WERI-Rb-1 (cell line): Measurements from ENCODE around the gene PCDH18.
"Not testable (repeated sequence)": the region's sequence is repeated elsewhere in the genome, so short reads cannot be mapped to it uniquely, and the experiment has no call there.

Source experiments
- DNase-seq: peaks from one replicate; pipeline ENCODE4 v3.0.0-alpha.2; 2020
- H3K27ac ChIP-seq: fragments of 250-450 bp; sonication (Bioruptor Pico); 2 replicates; pipeline ENCODE4 v1.5.1; 2020; ENCODE audit warnings: mild to moderate bottlenecking, moderate library complexity
- H3K27me3 ChIP-seq: fragments of 250-450 bp; sonication (Bioruptor Pico); 2 replicates; pipeline ENCODE4 v1.5.1; 2021; ENCODE audit warnings: mild to moderate bottlenecking, low read depth, moderate library complexity; ENCODE audit not compliant: insufficient read depth, severe bottlenecking
- H3K36me3 ChIP-seq: fragments of 250-450 bp; sonication (Bioruptor Pico); 2 replicates; pipeline ENCODE4 v1.5.1; 2020; ENCODE audit warnings: mild to moderate bottlenecking, moderate library complexity
- H3K4me3 ChIP-seq: 2 replicates; pipeline ENCODE4 v1.5.1; 2011; ENCODE audit warnings: low read depth, mild to moderate bottlenecking, control low read depth, low read length
- H3K9me3 ChIP-seq: fragments of 250-450 bp; sonication (Bioruptor Pico); 2 replicates; pipeline ENCODE4 v1.5.1; 2021; ENCODE audit warnings: mild to moderate bottlenecking, moderate library complexity; ENCODE audit not compliant: severe bottlenecking
- TF ChIP-seq, protein P1 (sequence below): IDR thresholded peaks from 2 replicates; pipeline ENCODE4 v1.5.1; 2011; ENCODE audit warnings: low read depth, mild to moderate bottlenecking, control low read depth, inconsistent platforms, low read length

The PCDH18 gene

DNA sequence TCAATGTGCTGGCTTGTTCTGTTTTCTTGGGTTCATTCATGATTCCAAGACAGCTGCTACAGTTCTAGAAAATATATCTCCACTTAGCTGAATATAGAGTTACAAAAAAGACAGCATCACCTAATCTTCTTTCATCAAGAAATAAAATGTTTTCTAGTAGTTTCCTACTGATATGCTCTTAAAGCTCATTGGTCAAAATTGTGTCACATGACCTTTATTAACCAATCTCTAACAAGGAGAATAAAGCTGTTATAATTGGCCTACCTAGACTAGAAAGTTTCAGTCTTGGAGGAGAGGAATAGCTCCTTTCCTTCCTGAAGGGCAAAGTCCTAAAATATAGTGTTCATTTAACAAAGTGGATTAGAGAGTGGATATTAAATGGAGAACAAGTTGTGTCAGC, 8.1 kb upstream of the PCDH18 start:
- Histone ChIP-seq H3K27ac (no peak overlapping the region), H3K9me3 (no peaks in the 10 kb centered on the region), H3K36me3 (no peaks in the 10 kb centered on the region), H3K27me3 (no peaks in the 10 kb centered on the region), H3K4me3 (no peak overlapping the region)
- DNase-seq: no peak
- TF ChIP-seq, protein P1, sequence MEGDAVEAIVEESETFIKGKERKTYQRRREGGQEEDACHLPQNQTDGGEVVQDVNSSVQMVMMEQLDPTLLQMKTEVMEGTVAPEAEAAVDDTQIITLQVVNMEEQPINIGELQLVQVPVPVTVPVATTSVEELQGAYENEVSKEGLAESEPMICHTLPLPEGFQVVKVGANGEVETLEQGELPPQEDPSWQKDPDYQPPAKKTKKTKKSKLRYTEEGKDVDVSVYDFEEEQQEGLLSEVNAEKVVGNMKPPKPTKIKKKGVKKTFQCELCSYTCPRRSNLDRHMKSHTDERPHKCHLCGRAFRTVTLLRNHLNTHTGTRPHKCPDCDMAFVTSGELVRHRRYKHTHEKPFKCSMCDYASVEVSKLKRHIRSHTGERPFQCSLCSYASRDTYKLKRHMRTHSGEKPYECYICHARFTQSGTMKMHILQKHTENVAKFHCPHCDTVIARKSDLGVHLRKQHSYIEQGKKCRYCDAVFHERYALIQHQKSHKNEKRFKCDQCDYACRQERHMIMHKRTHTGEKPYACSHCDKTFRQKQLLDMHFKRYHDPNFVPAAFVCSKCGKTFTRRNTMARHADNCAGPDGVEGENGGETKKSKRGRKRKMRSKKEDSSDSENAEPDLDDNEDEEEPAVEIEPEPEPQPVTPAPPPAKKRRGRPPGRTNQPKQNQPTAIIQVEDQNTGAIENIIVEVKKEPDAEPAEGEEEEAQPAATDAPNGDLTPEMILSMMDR: no peak

DNA sequence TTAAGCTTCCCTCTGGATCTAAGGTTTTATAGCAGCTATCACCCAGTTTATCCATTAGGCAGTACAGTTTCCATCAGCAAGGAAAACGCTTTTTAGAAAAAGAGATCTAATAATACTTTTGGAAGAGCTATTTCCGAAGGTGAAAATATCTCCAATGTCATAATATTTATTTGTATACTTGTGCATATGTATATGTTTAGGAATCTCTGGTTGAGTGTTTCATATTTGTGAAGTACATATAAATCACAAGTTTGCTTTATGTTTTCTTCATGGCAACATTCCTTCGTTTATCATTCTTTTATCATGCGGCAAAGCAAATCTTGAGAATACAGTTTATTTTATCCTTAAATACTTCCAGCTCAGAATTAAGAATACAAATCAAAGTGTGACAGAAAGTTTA, 6.2 kb upstream of the PCDH18 start:
- TF ChIP-seq, protein P1: no peak
- H3K9me3 ChIP-seq: no peaks in the 10 kb centered on the region
- no peak overlapping the region for H3K4me3 ChIP-seq
- H3K27me3 ChIP-seq: no peaks in the 10 kb centered on the region
- no peaks in the 10 kb centered on the region for H3K36me3 ChIP-seq
- H3K27ac ChIP-seq: no peak overlapping the region
- DNase-seq: no peak

DNA sequence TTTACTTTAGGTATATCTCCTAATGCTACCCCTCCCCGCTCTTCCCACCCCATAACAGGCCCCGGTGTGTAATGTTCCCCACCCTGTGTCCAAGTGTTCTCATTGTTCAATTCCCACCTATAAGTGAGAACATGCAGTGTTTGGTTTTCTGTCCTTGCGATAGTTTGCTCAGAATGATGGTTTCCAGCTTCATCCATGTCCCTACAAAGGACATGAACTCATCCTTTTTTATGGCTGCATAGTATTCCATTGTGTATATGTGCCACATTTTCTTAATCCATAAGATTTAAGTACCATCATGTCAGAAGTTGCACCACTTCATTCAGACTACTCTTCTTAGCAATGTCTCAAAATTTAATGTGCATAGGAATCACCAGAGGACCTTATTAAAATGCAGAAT, 5.5 kb upstream of the PCDH18 start:
- H3K9me3 ChIP-seq, DNase-seq, H3K36me3 ChIP-seq, H3K27ac ChIP-seq, H3K27me3 ChIP-seq, H3K4me3 ChIP-seq: not testable (repeated sequence)

- H3K27me3 ChIP-seq: no peaks in the 10 kb centered on the region
- no peak overlapping the region for H3K27ac ChIP-seq
- H3K36me3 ChIP-seq: no peaks in the 10 kb centered on the region
- H3K4me3 ChIP-seq: no peak overlapping the region
- DNase-seq: no peak
- H3K9me3 ChIP-seq: no peaks in the 10 kb centered on the region
- TF ChIP-seq, protein P1: no peak
Measured at GRCh38 chr4:137536789-137537561, 4.7 kb upstream of the PCDH18 start.

DNA sequence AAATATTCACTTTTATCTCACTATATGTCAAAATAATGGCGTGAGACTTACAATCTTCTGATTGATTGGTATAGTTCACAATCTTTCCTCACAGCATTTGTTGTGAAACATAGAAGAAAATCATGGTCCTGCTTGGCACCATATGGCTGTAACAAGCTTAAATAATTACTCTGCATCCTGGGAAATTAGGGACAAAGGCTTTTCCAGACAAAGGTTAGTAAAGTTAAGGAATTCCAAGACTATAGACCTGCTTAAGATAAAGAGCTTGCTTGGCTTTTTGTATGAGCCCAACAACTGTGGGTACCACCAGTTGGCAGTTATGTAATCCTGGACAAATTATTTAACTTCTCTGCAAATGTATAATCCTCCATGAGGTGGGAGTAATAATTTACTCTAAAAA, 3.4 kb upstream of the PCDH18 start:
- no peak overlapping the region for H3K4me3 ChIP-seq
- no peak for DNase-seq
- TF ChIP-seq, protein P1: no peak
- H3K36me3 ChIP-seq: no peaks in the 10 kb centered on the region
- H3K9me3 ChIP-seq: no peaks in the 10 kb centered on the region
- no peaks in the 10 kb centered on the region for H3K27me3 ChIP-seq
- no peak overlapping the region for H3K27ac ChIP-seq

GRCh38 chr4:137534516-137534915, 2.2 kb upstream of the PCDH18 start:
- DNase-seq: no peak
- TF ChIP-seq, protein P1: no peak
- no peaks in the 10 kb centered on the region for H3K9me3 ChIP-seq
- no peak overlapping the region for H3K27ac ChIP-seq
- H3K4me3 ChIP-seq: no peak overlapping the region
- no peaks in the 10 kb centered on the region for H3K36me3 ChIP-seq
- no peaks in the 10 kb centered on the region for H3K27me3 ChIP-seq
